ENCODE measurements around the gene UMOD.

Gene UMOD

DNA sequence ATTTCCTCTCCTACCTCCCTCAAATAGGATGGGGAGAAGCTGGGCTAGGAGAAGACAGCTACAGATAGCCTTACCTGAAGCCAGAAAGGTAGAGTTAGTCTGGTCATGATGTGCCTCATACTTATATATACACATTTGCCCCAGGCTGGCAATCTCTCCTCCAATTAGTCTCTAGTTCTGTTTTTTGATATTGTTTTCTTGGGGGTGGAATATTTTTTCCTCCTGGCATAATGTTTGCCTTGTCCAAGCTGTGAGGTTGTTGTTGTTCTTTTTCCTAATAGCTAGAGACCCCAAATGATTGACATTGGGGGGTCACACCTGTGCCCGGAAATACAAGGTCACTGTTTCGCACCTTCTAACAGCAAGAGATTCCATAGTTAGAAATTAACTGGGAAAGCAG lies at the start of gene UMOD:
UMOD (minus strand) TSS at position 101 of the 400 bp plus-strand sequence. CDS start 1,978 bp downstream, outside the sequence.
- TF ChIP-seq, protein P1, sequence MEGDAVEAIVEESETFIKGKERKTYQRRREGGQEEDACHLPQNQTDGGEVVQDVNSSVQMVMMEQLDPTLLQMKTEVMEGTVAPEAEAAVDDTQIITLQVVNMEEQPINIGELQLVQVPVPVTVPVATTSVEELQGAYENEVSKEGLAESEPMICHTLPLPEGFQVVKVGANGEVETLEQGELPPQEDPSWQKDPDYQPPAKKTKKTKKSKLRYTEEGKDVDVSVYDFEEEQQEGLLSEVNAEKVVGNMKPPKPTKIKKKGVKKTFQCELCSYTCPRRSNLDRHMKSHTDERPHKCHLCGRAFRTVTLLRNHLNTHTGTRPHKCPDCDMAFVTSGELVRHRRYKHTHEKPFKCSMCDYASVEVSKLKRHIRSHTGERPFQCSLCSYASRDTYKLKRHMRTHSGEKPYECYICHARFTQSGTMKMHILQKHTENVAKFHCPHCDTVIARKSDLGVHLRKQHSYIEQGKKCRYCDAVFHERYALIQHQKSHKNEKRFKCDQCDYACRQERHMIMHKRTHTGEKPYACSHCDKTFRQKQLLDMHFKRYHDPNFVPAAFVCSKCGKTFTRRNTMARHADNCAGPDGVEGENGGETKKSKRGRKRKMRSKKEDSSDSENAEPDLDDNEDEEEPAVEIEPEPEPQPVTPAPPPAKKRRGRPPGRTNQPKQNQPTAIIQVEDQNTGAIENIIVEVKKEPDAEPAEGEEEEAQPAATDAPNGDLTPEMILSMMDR (IDR thresholded peaks at IDR 0.05; ENCODE audit: low read length): no peak
- TF ChIP-seq EZH2 (IDR thresholded peaks at IDR 0.05; ENCODE audit: borderline replicate concordance, low read length): no peak
- H4K20me1 ChIP-seq (ENCODE audit: insufficient read depth, low read length): no peaks in the 10 kb centered on the region
- no peaks in the 10 kb centered on the region for H3K4me1 ChIP-seq (ENCODE audit: insufficient read depth, low read length, severe bottlenecking)
- no peaks in the 10 kb centered on the region for H3K79me2 ChIP-seq (ENCODE audit: insufficient read depth, low read length)
- no peaks in the 10 kb centered on the region for H3F3A ChIP-seq (ENCODE audit: insufficient read depth, low read length)
- H3K9me3 ChIP-seq (ENCODE audit: low read length): no peaks in the 10 kb centered on the region
- H2AFZ ChIP-seq (ENCODE audit: low read length): no peak within 1 kb of the TSS
- H3K27me3 ChIP-seq (ENCODE audit: insufficient read depth, low read length): no peaks in the 10 kb centered on the region
- no peaks in the 10 kb centered on the region for H3K36me3 ChIP-seq (ENCODE audit: insufficient read depth, low read length)
- no peak within 1 kb of the TSS for H3K9ac ChIP-seq (ENCODE audit: low read length)
- no peak within 1 kb of the TSS for H3K27ac ChIP-seq (ENCODE audit: low read depth, low read length, poor library complexity, severe bottlenecking)
- no peaks in the 10 kb centered on the region for H3K9me2 ChIP-seq (ENCODE audit: low read depth, low read length)
- H3K4me2 ChIP-seq (ENCODE audit: low read length): no peak within 1 kb of the TSS
- no peak within 1 kb of the TSS for H3K4me3 ChIP-seq (ENCODE audit: low read depth, low read length, poor library complexity, severe bottlenecking)

DNA sequence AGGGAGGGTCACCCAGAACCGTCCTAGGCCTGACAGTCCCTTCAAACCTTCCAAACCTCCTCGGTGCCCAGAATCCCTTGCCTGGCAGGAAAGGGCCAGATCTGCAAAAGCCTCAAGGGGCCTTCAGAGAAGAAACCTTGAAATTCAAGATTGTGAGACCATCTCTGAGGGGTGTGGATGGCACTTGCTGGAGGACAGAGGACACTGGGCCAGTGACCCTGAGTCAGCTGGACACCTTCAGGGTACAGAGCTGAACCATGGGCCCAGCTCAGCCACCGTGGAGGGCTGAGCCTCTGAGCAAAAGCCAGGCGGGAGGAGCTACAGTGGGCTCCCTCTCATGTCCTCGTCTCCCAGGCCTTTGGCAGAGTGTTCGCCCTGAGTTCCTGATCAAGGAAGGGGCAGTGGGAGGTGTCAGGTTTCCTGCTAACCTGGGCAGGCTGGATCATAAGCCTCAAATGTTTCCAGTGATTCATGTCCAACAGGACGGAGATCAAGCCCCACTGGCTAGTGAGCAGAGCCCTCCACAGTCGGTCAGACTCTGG lies 49.0 kb upstream of the UMOD start:
- H3K9ac ChIP-seq (ENCODE audit: low read length): no peak overlapping the region
- H3K9me2 ChIP-seq (ENCODE audit: low read depth, low read length): no peaks in the 10 kb centered on the region
- H3K79me2 ChIP-seq (ENCODE audit: insufficient read depth, low read length): no peaks in the 10 kb centered on the region
- no peak overlapping the region for H3K4me2 ChIP-seq (ENCODE audit: low read length)
- H3K9me3 ChIP-seq (ENCODE audit: low read length): no peaks in the 10 kb centered on the region
- no peak overlapping the region for H3K4me3 ChIP-seq (ENCODE audit: low read depth, low read length, poor library complexity, severe bottlenecking)
- no peak overlapping the region for H2AFZ ChIP-seq (ENCODE audit: low read length)
- no peaks in the 10 kb centered on the region for H3K27me3 ChIP-seq (ENCODE audit: insufficient read depth, low read length)
- no peaks in the 10 kb centered on the region for H4K20me1 ChIP-seq (ENCODE audit: insufficient read depth, low read length)
- no peak overlapping the region for H3K27ac ChIP-seq (ENCODE audit: low read depth, low read length, poor library complexity, severe bottlenecking)
- TF ChIP-seq, protein P1 (IDR thresholded peaks at IDR 0.05; ENCODE audit: low read length): no peak
- TF ChIP-seq EZH2 (IDR thresholded peaks at IDR 0.05; ENCODE audit: borderline replicate concordance, low read length): no peak
- no peaks in the 10 kb centered on the region for H3K4me1 ChIP-seq (ENCODE audit: insufficient read depth, low read length, severe bottlenecking)
- no peaks in the 10 kb centered on the region for H3F3A ChIP-seq (ENCODE audit: insufficient read depth, low read length)
- no peaks in the 10 kb centered on the region for H3K36me3 ChIP-seq (ENCODE audit: insufficient read depth, low read length)

DNA sequence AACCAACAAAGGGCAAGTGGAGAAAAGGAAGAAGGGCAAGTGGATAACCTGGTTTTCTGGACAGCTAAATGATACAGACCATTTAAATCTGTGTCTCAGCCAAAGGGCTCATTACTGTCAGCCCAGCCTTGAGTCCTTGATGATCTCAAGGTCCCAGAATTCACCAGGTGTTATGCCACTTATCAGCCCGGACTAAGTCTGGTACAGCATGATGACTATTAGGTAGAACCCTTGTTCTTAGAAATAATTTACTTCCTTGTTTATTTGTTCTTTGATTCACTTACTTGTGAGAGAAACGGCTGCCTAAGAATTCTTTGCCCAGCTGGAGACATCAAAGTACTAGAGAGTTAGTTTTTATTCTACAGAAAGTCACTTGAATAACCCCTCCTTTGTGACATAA lies 48.6 kb upstream of the UMOD start:
- no peaks in the 10 kb centered on the region for H3K36me3 ChIP-seq (ENCODE audit: insufficient read depth, low read length)
- H3K27me3 ChIP-seq (ENCODE audit: insufficient read depth, low read length): no peaks in the 10 kb centered on the region
- H3K9me3 ChIP-seq (ENCODE audit: low read length): no peaks in the 10 kb centered on the region
- no peak for TF ChIP-seq EZH2 (IDR thresholded peaks at IDR 0.05; ENCODE audit: borderline replicate concordance, low read length)
- TF ChIP-seq, protein P1 (IDR thresholded peaks at IDR 0.05; ENCODE audit: low read length): no peak
- H4K20me1 ChIP-seq (ENCODE audit: insufficient read depth, low read length): no peaks in the 10 kb centered on the region
- no peaks in the 10 kb centered on the region for H3K9me2 ChIP-seq (ENCODE audit: low read depth, low read length)
- no peak overlapping the region for H3K4me2 ChIP-seq (ENCODE audit: low read length)
- no peak overlapping the region for H2AFZ ChIP-seq (ENCODE audit: low read length)
- H3K4me3 ChIP-seq (ENCODE audit: low read depth, low read length, poor library complexity, severe bottlenecking): no peak overlapping the region
- H3F3A ChIP-seq (ENCODE audit: insufficient read depth, low read length): no peaks in the 10 kb centered on the region
- H3K79me2 ChIP-seq (ENCODE audit: insufficient read depth, low read length): no peaks in the 10 kb centered on the region
- H3K4me1 ChIP-seq (ENCODE audit: insufficient read depth, low read length, severe bottlenecking): no peaks in the 10 kb centered on the region
- H3K9ac ChIP-seq (ENCODE audit: low read length): no peak overlapping the region
- H3K27ac ChIP-seq (ENCODE audit: low read depth, low read length, poor library complexity, severe bottlenecking): no peak overlapping the region

Data from OCI-LY1 (cell line).